HuH-7.5 (cell line): Measurements from ENCODE around the gene RPTOR.

Source experiments
- DNase-seq: peaks from one replicate; pipeline ENCODE4 v3.0.0; 2011; ENCODE audit warnings: low spot score

RPTOR gene

GRCh38 chr17:80588702-80589383 is 44.2 kb downstream of the RPTOR start:
- no peak for DNase-seq

GRCh38 chr17:80591788-80592187 is 47.1 kb downstream of the RPTOR start:
- no peak for DNase-seq

GRCh38 chr17:80592243-80592642 is 47.6 kb downstream of the RPTOR start:
- no peak for DNase-seq

GRCh38 chr17:80593181-80593580 is 48.5 kb downstream of the RPTOR start:
- DNase-seq, result no peak

GRCh38 chr17:80594431-80595269 is 50.0 kb downstream of the RPTOR start:
- DNase-seq, result no peak

GRCh38 chr17:80596760-80597608 is 52.3 kb downstream of the RPTOR start:
- DNase-seq, result no peak

GRCh38 chr17:80598813-80599545 is 54.3 kb downstream of the RPTOR start:
- DNase-seq, result no peak

- DNase-seq, result peak; percentile 70
Measured at GRCh38 chr17:80599546-80600305, 55.1 kb downstream of the RPTOR start.

GRCh38 chr17:80601146-80601545 is 56.5 kb downstream of the RPTOR start:
- DNase-seq, result no peak

GRCh38 chr17:80603396-80603795 is 58.8 kb downstream of the RPTOR start:
- DNase-seq, result no peak

GRCh38 chr17:80604009-80604669 is 59.5 kb downstream of the RPTOR start:
- no peak for DNase-seq

GRCh38 chr17:80604670-80605010 is 60.0 kb downstream of the RPTOR start:
- no peak for DNase-seq

GRCh38 chr17:80605326-80606066 is 60.9 kb downstream of the RPTOR start:
- DNase-seq, result no peak

GRCh38 chr17:80608326-80608725 is 63.7 kb downstream of the RPTOR start:
- DNase-seq, result no peak

GRCh38 chr17:80609757-80610156 is 65.1 kb downstream of the RPTOR start:
- no peak for DNase-seq

- no peak for DNase-seq
Measured at GRCh38 chr17:80611816-80612215, 67.2 kb downstream of the RPTOR start.

- no peak for DNase-seq
Measured at GRCh38 chr17:80612997-80613731, 68.5 kb downstream of the RPTOR start.

- no peak for DNase-seq
Measured at GRCh38 chr17:80613732-80614071, 69.1 kb downstream of the RPTOR start.

GRCh38 chr17:80614332-80615047 is 69.9 kb downstream of the RPTOR start:
- no peak for DNase-seq
